Prostate gland (tissue), 2 donors: ENCODE results near the gene TMEM116.

ENCODE experiments used
- CTCF ChIP-seq, 4 experiments: fragments of 200-600 bp in 2 of 4; fragments of 450-650 bp in 2 of 4; sonication (generic) in 2 of 4; IDR thresholded peaks; 1 replicate in 3 of 4; 2 replicates in 1 of 4; pipeline ENCODE4 v1.5.1; 2016 to 2019; ENCODE audit warnings: antibody characterized with exemption in 4 of 4, mild to moderate bottlenecking in 2 of 4, moderate library complexity in 2 of 4
- POLR2A ChIP-seq: fragments of 450-650 bp; IDR thresholded peaks from one replicate; pipeline ENCODE4 v1.6.1; 2016; ENCODE audit warnings: antibody characterized with exemption, mild to moderate bottlenecking

GRCh38 chr12:111926631-111927030 lies 86.3 kb downstream of the TMEM116 start:
- TF ChIP-seq POLR2A (no peak), CTCF (IDR thresholded peaks at IDR 0.05) (no peak)
